NCI-H446 treated with DMSO at 0.1 percent for 48 hours (cell line): ENCODE results near the gene TROAP.
A peak's percentile ranks its signal among the peaks of the same experiment; 100 is the strongest.
"Not testable (repeated sequence)": the region's sequence is repeated elsewhere in the genome, so short reads cannot be mapped to it uniquely, and the experiment has no call there.

ENCODE experiments used
- DNase-seq: peaks from one replicate; lab custom pipeline; 2025; lab: John Stamatoyannopoulos, UW

The TROAP gene

GRCh38 chr12:49367381-49368239, 44.6 kb downstream of the TROAP start, which contains the start of gene SPATS2:
TSS of gene SPATS2 (plus strand) at chr12:49367462. CDS start at chr12:49461013, 93,551 bp downstream.
- no peak for DNase-seq

GRCh38 chr12:49368240-49368600, 45.2 kb downstream of the TROAP start:
- DNase-seq, result no peak

GRCh38 chr12:49369411-49370145, 46.5 kb downstream of the TROAP start:
- peak; percentile 5 for DNase-seq

DNA sequence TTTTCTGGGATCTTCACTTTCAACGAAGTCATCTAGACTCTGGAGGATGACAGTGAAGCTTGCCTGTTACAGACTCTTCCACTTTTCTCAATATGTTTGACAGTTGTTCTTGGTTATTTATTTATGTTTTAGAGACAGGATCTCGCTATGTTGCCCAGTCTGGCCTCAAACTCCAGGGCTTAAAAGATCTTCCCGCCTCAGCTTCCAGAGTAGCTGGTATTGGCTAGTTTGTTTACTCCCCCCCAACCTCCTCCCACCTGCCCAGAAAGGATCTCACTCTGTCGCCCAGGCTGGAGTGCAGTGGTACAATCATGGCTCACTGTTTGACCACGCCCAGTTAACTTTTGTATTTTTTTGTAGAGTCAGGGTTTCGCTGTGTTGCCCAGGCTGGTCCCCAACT, 47.5 kb downstream of the TROAP start:
- no peak for DNase-seq

GRCh38 chr12:49375406-49375805, 52.4 kb downstream of the TROAP start:
- DNase-seq, result no peak

DNA sequence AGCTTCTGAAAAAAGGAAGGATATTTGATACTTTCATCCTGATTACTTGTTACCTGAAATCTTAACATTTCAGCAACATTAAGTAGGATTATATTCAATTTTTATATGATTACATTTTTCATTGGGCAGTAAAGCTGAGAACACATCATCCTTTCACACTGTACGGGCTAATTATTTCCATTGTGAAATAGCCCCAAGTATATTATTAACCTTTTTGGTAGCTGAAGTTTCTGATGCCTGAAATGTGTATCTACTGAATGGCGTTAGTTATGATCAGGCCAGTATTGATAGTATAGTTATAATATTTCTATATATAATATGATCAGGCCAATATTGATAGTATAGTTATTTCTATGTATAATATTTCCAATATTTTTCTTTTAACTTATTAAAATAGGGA, 54.3 kb downstream of the TROAP start:
- DNase-seq, result no peak

DNA sequence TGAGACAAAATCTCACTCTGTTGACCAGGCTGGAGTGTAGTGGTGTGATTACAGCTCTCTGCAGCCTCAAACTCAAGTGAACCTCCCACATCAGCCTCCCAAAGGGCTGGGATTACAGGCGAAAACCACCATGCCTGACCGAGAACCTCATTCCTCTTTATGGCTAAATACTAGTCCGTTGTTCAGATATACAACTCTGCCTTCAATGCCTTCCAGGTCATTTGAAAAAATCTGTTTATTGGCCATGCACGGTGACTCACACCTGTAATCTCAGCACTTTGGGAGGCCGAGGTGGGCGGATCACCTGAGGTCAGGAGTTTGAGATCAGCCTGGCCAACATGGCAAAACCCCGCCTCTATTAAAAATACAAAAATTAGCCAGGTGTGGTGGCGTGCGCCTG, 57.1 kb downstream of the TROAP start:
- DNase-seq, result not testable (repeated sequence)
